Esophagus muscularis mucosa (tissue), 4 donors: ENCODE data around the gene DIRAS1. TPM values are rescaled to one million over a fixed set of nuclear protein-coding genes. Genes with fewer than 3 reads are reported as not detected.
"Not testable (repeated sequence)": the region's sequence is repeated elsewhere in the genome, so short reads cannot be mapped to it uniquely, and the experiment has no call there.

Source experiments
- DNase-seq: peaks from one replicate; pipeline ENCODE4 v3.0.0-alpha.2; 2017; ENCODE audit errors: extremely low spot score
- H3K27ac ChIP-seq, 4 donors: fragments of 200-600 bp; sonication (generic); replicated peaks in 1 of 4; 1 replicate in 3 of 4; 2 replicates in 1 of 4; pipeline ENCODE4 v1.5.1; 2016 to 2019; ENCODE audit warnings: mild to moderate bottlenecking in 1 of 4
- H3K27me3 ChIP-seq, 4 donors: fragments of 200-600 bp; sonication (generic); one replicate each; pipeline versions ENCODE4 v1.5.1 to v1.6.0; 2016 to 2019
- H3K36me3 ChIP-seq, 4 donors: fragments of 200-600 bp; sonication (generic); one replicate each; pipeline ENCODE4 v1.5.1; 2016 to 2019
- H3K4me1 ChIP-seq, 4 donors: fragments of 200-600 bp; sonication (generic); one replicate each; pipeline ENCODE4 v1.5.1; 2016 to 2019
- H3K4me3 ChIP-seq, 4 donors: fragments of 200-600 bp; sonication (generic); 1 replicate in 2 of 4; 2 replicates in 2 of 4; pipeline ENCODE4 v1.5.1; 2016 to 2019; ENCODE audit warnings: mild to moderate bottlenecking in 4 of 4, moderate library complexity in 1 of 4
- H3K9me3 ChIP-seq, 4 donors: fragments of 200-600 bp; sonication (generic); 1 replicate in 3 of 4; 2 replicates in 1 of 4; pipeline ENCODE4 v1.5.1; 2016 to 2019
- EP300 ChIP-seq: sonication (generic); formaldehyde crosslinking; IDR thresholded peaks from one replicate; pipeline ENCODE4 v1.6.1; 2017; ENCODE audit warnings: antibody characterized with exemption
- POLR2A ChIP-seq: fragments of 450-650 bp; IDR thresholded peaks from one replicate; pipeline ENCODE4 v1.6.1; 2017; ENCODE audit warnings: antibody characterized with exemption, moderate library complexity, mild to moderate bottlenecking, low read depth
- POLR2AphosphoS5 ChIP-seq, 2 donors: sonication (generic); formaldehyde crosslinking; IDR thresholded peaks; one replicate each; pipeline ENCODE4 v1.6.1; 2017; ENCODE audit warnings: antibody characterized with exemption in 2 of 2
- WGBS: methylation state at CpG from one replicate; pipeline ENCODE4 v1.1.5; 2018; 5-methylcytosine and 5-hydroxymethylcytosine counted together
- intact Hi-C: fragments of 100-400 bp; cut with DNase I; formaldehyde crosslinking; loops from one replicate; pipeline ENCODE4 v1.15.1; 2023
- total RNA-seq, 4 donors: library from RNA; depleted of rRNA; stranded (reverse); fragments of >200 nt; gene quantifications; one replicate each; pipeline versions ENCODE4 v1.1.0 to v1.2.1, GENCODE V29; 2016
- TF ChIP-seq, protein P1 (sequence below), 3 experiments: fragments of 200-600 bp in 2 of 3; fragments of 450-650 bp in 1 of 3; sonication (generic) in 2 of 3; IDR thresholded peaks; one replicate each; pipeline ENCODE4 v1.5.1; 2017 to 2019; ENCODE audit warnings: antibody characterized with exemption in 3 of 3, mild to moderate bottlenecking in 2 of 3, moderate library complexity in 1 of 3

Gene DIRAS1
- total RNA-seq, 4 donors from 2014 or later, result 7.0 to 19.2 (median 14.3) TPM

DNA sequence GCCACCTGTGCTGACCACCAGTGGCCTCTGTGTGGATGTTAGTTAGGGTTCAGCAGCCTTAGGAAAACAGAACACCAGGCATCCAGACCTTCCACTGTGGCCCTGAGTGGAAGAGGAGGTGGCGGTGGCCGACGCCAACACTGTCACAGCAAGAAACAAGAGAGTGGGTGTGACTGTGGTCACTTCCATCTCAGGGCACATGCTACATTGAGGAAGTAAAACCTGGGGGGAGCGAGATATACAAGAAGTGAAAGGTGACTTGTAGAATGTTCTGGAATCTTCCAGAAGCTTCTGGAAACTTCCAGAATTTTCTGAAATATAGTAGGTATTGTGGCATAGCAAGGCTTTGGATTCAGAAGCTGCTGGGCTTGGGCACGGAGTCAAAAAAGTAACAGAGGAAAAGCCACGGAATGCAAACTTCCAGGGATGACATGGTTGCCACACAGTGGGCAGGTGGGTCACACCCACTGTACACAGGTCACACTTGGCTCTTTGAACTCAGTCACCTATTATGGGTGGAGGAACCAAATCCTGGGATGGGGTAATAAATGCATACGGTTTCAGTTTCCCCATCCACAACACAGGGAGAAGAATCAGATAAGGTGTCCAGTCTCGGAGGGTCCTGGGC lies 43.0 kb downstream of the DIRAS1 start:
- no peaks in the 10 kb centered on the region for H3K9me3 ChIP-seq
- H3K27ac ChIP-seq, result peak overlapping the region in 1 of 4 donors; percentile 88
- intact Hi-C loops, result no loop called here
- no peaks in the 10 kb centered on the region for H3K27me3 ChIP-seq
- TF ChIP-seq, protein P1, sequence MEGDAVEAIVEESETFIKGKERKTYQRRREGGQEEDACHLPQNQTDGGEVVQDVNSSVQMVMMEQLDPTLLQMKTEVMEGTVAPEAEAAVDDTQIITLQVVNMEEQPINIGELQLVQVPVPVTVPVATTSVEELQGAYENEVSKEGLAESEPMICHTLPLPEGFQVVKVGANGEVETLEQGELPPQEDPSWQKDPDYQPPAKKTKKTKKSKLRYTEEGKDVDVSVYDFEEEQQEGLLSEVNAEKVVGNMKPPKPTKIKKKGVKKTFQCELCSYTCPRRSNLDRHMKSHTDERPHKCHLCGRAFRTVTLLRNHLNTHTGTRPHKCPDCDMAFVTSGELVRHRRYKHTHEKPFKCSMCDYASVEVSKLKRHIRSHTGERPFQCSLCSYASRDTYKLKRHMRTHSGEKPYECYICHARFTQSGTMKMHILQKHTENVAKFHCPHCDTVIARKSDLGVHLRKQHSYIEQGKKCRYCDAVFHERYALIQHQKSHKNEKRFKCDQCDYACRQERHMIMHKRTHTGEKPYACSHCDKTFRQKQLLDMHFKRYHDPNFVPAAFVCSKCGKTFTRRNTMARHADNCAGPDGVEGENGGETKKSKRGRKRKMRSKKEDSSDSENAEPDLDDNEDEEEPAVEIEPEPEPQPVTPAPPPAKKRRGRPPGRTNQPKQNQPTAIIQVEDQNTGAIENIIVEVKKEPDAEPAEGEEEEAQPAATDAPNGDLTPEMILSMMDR (IDR thresholded peaks at IDR 0.05), result no peak
- TF ChIP-seq POLR2AphosphoS5 (IDR thresholded peaks at IDR 0.05) (no peak), EP300 (no peak), POLR2A (no peak)
- H3K4me3 ChIP-seq, result no peak overlapping the region
- peaks cover 13 to 38% (median 29%) of the 10 kb centered on the region in 4 donors for H3K4me1 ChIP-seq
- DNase-seq, result no peak
- H3K36me3 ChIP-seq, result peaks cover 0 to 11% (median 0%) of the 10 kb centered on the region in 4 donors
- 93% methylated on average over 8 of the region's 8 CpGs for WGBS

DNA sequence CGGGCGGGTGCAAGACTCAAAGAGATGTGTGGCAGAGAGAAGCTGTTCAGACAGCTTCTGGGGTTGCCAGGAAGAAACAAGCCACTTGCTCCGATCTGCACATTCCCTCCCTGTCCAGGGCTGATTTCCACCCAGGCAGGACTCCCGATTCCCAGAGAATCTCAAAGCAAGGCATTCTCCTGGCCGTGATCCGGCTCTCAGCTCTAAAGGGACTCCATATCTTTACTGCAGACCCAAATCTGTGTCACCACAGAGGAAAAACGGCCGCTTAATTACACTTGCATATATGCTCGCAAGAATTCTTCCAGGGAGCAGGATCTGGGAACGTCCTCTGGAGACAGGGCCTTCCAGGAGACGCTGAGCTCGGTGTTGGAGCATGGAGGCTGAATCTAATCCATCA lies 44.3 kb downstream of the DIRAS1 start:
- peaks cover 13 to 38% (median 29%) of the 10 kb centered on the region in 4 donors for H3K4me1 ChIP-seq
- 59% methylated on average over 12 of the region's 12 CpGs for WGBS
- TF ChIP-seq, protein P1 (IDR thresholded peaks at IDR 0.05), result no peak
- no peak for TF ChIP-seq EP300
- TF ChIP-seq POLR2AphosphoS5 (IDR thresholded peaks at IDR 0.05), result no peak
- TF ChIP-seq POLR2A, result no peak
- H3K27ac ChIP-seq, result peak overlapping the region; percentile 69 to 88 (median 79)
- H3K9me3 ChIP-seq, result no peaks in the 10 kb centered on the region
- intact Hi-C loops, result no loop called here
- no peak for DNase-seq
- H3K27me3 ChIP-seq, result no peaks in the 10 kb centered on the region
- H3K4me3 ChIP-seq, result no peak overlapping the region
- peaks cover 0 to 8% (median 0%) of the 10 kb centered on the region in 4 donors for H3K36me3 ChIP-seq

DNA sequence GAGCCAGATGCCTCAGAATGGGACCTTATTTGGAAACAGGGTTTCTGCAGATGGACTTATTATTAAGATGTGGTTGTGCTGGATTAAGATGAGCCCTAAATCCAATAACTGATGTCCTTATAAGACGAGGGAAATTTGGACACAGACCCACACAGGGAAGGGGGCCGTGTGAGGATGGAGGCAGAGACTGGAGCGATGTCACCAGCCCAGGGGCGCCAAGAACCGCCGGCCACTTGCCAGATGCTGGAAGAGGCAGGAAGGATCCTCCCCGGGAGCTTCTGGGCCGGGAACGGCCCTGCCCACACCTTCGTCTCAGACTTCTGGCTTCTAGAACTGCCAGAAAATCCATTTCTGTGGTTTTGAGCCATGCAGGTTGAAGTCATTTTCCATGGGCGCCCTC lies 45.3 kb downstream of the DIRAS1 start:
- Histone ChIP-seq H3K27ac (peak overlapping the region; percentile 69 to 88 (median 79)), H3K27me3 (no peaks in the 10 kb centered on the region), H3K4me1 (peaks cover 13 to 38% (median 29%) of the 10 kb centered on the region in 4 donors), H3K9me3 (no peaks in the 10 kb centered on the region), H3K4me3 (peak overlapping the region in 3 of 4 donors; percentile 40 to 49 (median 48)), H3K36me3 (no peaks in the 10 kb centered on the region)
- 27% methylated on average over 3 of the region's 11 CpGs for WGBS
- no peak for DNase-seq
- intact Hi-C loops, result no loop called here
- TF ChIP-seq POLR2A (no peak), POLR2AphosphoS5 (IDR thresholded peaks at IDR 0.05) (peak in 1 of 2 donors; percentile 25)

DNA sequence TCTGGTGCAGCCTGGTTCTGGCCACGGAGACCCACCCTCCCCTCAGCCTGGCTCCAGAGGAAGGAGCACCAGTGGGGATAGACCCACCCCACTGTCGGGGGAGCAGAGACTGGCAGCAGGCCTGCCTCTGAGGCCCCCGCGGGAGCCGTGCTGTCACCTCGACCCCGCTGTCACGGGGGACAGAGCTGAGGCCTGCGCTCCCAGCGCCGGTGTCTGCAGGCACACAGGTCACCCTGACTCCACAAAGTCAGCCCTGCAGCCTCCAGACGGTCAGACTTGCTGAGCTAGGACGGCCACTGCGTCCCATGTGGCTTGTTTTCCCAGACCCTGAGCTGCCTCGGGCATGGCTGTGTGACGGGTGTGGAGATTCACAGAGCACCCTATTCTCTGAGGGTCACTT lies 51.0 kb downstream of the DIRAS1 start:
- Histone ChIP-seq H3K27ac (no peak overlapping the region), H3K27me3 (no peaks in the 10 kb centered on the region), H3K4me1 (peaks cover 2 to 11% (median 7%) of the 10 kb centered on the region in 4 donors), H3K9me3 (no peaks in the 10 kb centered on the region), H3K4me3 (no peak overlapping the region), H3K36me3 (no peaks in the 10 kb centered on the region)
- intact Hi-C loops, result no loop called here
- WGBS, result 84% methylated on average over 3 of the region's 16 CpGs
- DNase-seq, result no peak
- no peak for TF ChIP-seq POLR2AphosphoS5 (IDR thresholded peaks at IDR 0.05)
- no peak for TF ChIP-seq POLR2A
- TF ChIP-seq, protein P1 (IDR thresholded peaks at IDR 0.05), result no peak
- no peak for TF ChIP-seq EP300

DNA sequence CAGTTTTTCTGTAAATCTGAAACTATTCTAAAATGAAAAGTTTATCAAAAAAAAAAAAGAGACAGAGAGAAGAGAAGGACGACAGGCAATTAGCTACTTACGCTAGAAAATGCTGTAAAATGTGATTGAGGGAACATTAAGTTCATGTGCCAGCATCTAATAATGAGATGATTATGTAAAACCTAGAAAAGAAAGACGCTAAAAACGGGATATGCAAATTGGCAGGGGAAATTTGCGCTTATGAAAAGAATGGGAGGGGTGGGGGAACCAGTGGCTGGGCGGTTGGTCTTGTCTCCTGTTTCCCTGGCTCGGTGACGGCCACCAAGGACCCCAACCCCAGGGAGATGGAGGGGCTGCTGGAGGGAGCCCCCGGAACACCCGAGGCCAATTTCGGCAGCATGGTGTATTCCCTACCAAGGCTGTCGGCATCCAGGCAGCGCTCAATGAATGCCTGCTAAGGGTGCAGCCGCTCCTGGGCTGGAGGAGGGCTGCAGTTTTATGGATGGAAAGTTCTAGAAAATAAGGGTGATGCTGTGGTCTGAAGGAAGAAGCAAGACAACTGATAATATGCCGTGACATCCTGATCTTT lies 52.9 kb downstream of the DIRAS1 start:
- no peak overlapping the region for H3K27ac ChIP-seq
- peaks cover 0 to 2% (median 0%) of the 10 kb centered on the region in 4 donors for H3K9me3 ChIP-seq
- H3K4me3 ChIP-seq, result no peak overlapping the region
- WGBS, result 82% methylated on average over 14 of the region's 15 CpGs
- peaks cover 0 to 6% (median 0%) of the 10 kb centered on the region in 4 donors for H3K4me1 ChIP-seq
- no peak for DNase-seq
- intact Hi-C loops, result no loop called here
- H3K27me3 ChIP-seq, result no peaks in the 10 kb centered on the region
- no peaks in the 10 kb centered on the region for H3K36me3 ChIP-seq
- TF ChIP-seq EP300, result no peak
- TF ChIP-seq POLR2A, result no peak
- no peak for TF ChIP-seq POLR2AphosphoS5 (IDR thresholded peaks at IDR 0.05)

DNA sequence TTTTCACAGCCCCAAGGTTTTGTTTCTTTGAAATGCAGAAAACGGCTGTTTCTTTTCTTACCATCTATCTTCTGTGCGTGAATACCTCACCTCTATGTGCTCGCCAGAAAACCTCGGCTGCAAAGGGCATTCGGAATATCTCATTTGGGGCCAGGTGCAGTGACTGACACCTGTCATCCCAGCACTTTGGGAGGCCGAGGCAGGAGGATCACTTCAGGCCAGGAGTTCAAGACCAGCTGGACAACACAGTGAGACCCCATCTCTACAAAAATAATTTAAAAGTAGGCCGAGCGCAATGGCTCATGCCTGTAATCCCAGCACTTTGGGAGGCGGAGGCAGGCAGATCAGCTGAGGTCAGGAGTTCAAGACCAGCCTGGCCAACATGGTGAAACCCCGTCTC lies 53.8 kb downstream of the DIRAS1 start:
- intact Hi-C loops, H3K27me3 ChIP-seq, H3K4me1 ChIP-seq, DNase-seq, H3K36me3 ChIP-seq, H3K4me3 ChIP-seq, H3K9me3 ChIP-seq, H3K27ac ChIP-seq: not testable (repeated sequence)
- WGBS, result 96% methylated on average over 10 of the region's 10 CpGs
